Hepatocyte (in vitro differentiated cells): ENCODE results near the gene BLM. TPM values are rescaled to one million over a fixed set of nuclear protein-coding genes. Genes with fewer than 3 reads are reported as not detected.

Source experiments
- DNase-seq: peaks from one replicate; pipeline ENCODE4 v3.0.0-alpha.2; 2016; ENCODE audit warnings: low spot score
- H2AFZ ChIP-seq: fragments of 200-600 bp; sonication (generic); 2 replicates; pipeline ENCODE4 v1.6.0; 2016; ENCODE audit warnings: antibody characterized with exemption, mild to moderate bottlenecking
- H3K27ac ChIP-seq: fragments of 200-600 bp; sonication (generic); 2 replicates; pipeline ENCODE4 v1.5.1; 2016; ENCODE audit warnings: mild to moderate bottlenecking
- H3K27me3 ChIP-seq: fragments of 200-600 bp; sonication (generic); 2 replicates; pipeline ENCODE4 v1.6.1; 2016
- H3K36me3 ChIP-seq: fragments of 200-600 bp; sonication (generic); replicated peaks from 2 replicates; pipeline ENCODE4 v1.5.1; 2016; ENCODE audit warnings: low read depth; ENCODE audit not compliant: insufficient read depth
- H3K4me1 ChIP-seq: fragments of 200-600 bp; sonication (generic); 2 replicates; pipeline ENCODE4 v1.5.1; 2016; ENCODE audit warnings: mild to moderate bottlenecking, moderate library complexity; ENCODE audit not compliant: insufficient read depth
- H3K4me2 ChIP-seq: fragments of 200-600 bp; sonication (generic); 2 replicates; pipeline ENCODE4 v1.6.0; 2016
- H3K4me3 ChIP-seq: fragments of 200-600 bp; sonication (generic); 2 replicates; pipeline ENCODE4 v1.5.1; 2016; ENCODE audit warnings: mild to moderate bottlenecking
- H3K79me2 ChIP-seq: fragments of 200-600 bp; sonication (generic); 2 replicates; pipeline ENCODE4 v1.6.0; 2017; ENCODE audit warnings: mild to moderate bottlenecking
- H3K9me2 ChIP-seq: fragments of 200-600 bp; sonication (generic); replicated peaks from 2 replicates; pipeline ENCODE4 v1.6.0; 2017; ENCODE audit warnings: mild to moderate bottlenecking; ENCODE audit not compliant: insufficient read depth
- H3K9me3 ChIP-seq: fragments of 200-600 bp; sonication (generic); 2 replicates; pipeline ENCODE4 v1.5.1; 2016; ENCODE audit warnings: low read depth, mild to moderate bottlenecking
- H4K20me1 ChIP-seq: fragments of 200-600 bp; sonication (generic); 2 replicates; pipeline ENCODE4 v1.6.0; 2016; ENCODE audit warnings: mild to moderate bottlenecking; ENCODE audit not compliant: insufficient read depth, poor library complexity, severe bottlenecking
- EZH2 ChIP-seq: fragments of 200-600 bp; sonication (generic); IDR thresholded peaks from 2 replicates; pipeline ENCODE4 v1.6.1; 2016; ENCODE audit warnings: antibody characterized with exemption, mild to moderate bottlenecking, borderline replicate concordance
- EZH2phosphoT487 ChIP-seq: fragments of 200-600 bp; sonication (generic); IDR thresholded peaks from one replicate; pipeline ENCODE4 v1.6.1; 2018; ENCODE audit warnings: antibody characterized with exemption, mild to moderate bottlenecking, low read depth, moderate library complexity; ENCODE audit not compliant: unreplicated experiment, severe bottlenecking
- WGBS: methylation state at CpG from one replicate; pipeline ENCODE4 v1.1.6; 2016; ENCODE audit warnings: low lambda C conversion rate; ENCODE audit errors: missing lambda C conversion rate; 5-methylcytosine and 5-hydroxymethylcytosine counted together
- polyA plus RNA-seq: library from polyadenylated mRNA; unstranded; fragments of >200 nt; fragmentation: Nextera tagmentation; extraction: Ambion mirVana; gene quantifications from 2 replicates; pipeline ENCODE4 v1.2.1, GENCODE V29; 2016
- total RNA-seq: library from RNA; depleted of rRNA; stranded (reverse); fragments of >200 nt; gene quantifications from 2 replicates; pipeline ENCODE4 v1.2.3, GENCODE V29; 2014
- TF ChIP-seq, protein P1 (sequence below): fragments of 200-600 bp; sonication (generic); IDR thresholded peaks from 2 replicates; pipeline ENCODE4 v1.5.1; 2016; ENCODE audit warnings: antibody characterized with exemption, mild to moderate bottlenecking; ENCODE audit not compliant: poor library complexity

Gene BLM
- total and polyA plus RNA-seq, 2 experiments from 2014 or later = 1.7 to 3.5 TPM

DNA sequence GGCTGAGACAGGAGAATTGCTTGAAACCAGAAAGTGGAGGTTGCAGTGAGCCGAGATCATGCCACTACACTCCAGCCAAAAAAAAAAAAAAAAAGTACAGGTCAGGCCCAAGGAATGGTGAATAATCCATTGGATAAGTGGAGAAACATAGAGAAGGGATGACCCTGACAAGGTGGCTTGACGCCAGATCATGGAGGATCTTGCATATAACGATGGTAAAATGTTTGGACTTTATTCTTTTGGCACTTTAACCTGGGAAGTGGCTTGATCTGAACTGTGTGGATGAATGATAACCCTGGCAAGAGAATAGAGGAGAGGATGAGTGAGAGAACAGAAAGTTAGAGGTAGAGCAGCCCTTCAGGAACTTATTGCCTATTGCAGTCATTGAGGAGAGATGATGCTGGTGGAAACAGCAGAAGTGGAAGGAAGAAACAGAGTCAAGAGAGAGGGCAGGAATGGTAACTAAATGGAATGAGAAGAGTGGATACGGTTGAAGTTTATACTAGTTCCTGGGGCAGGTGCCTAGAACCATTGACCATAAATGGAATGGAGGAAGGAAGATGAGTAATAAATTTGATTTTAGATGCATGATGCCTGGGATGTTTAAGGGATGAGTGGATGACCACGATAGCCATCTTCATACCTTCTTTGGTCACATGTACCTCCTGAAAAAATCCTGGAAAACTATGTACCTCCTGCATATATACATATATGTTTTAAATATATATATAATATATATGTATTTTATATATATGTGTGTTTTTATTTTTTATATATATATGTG, 57.8 kb downstream of the BLM start:
- Histone ChIP-seq H3K27me3 (no peaks in the 10 kb centered on the region), H3K4me1 (no peaks in the 10 kb centered on the region), H3K4me3 (no peak overlapping the region), H3K27ac (no peak overlapping the region), H4K20me1 (no peaks in the 10 kb centered on the region), H3K9me2 (no peaks in the 10 kb centered on the region), H3K79me2 (no peaks in the 10 kb centered on the region), H2AFZ (no peak overlapping the region), H3K36me3 (no peaks in the 10 kb centered on the region), H3K4me2 (no peak overlapping the region), H3K9me3 (no peaks in the 10 kb centered on the region)
- 97% methylated on average over 5 of the region's 5 CpGs for WGBS
- no peak for TF ChIP-seq EZH2phosphoT487
- TF ChIP-seq EZH2 = no peak
- TF ChIP-seq, protein P1, sequence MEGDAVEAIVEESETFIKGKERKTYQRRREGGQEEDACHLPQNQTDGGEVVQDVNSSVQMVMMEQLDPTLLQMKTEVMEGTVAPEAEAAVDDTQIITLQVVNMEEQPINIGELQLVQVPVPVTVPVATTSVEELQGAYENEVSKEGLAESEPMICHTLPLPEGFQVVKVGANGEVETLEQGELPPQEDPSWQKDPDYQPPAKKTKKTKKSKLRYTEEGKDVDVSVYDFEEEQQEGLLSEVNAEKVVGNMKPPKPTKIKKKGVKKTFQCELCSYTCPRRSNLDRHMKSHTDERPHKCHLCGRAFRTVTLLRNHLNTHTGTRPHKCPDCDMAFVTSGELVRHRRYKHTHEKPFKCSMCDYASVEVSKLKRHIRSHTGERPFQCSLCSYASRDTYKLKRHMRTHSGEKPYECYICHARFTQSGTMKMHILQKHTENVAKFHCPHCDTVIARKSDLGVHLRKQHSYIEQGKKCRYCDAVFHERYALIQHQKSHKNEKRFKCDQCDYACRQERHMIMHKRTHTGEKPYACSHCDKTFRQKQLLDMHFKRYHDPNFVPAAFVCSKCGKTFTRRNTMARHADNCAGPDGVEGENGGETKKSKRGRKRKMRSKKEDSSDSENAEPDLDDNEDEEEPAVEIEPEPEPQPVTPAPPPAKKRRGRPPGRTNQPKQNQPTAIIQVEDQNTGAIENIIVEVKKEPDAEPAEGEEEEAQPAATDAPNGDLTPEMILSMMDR = no peak
- DNase-seq = no peak

DNA sequence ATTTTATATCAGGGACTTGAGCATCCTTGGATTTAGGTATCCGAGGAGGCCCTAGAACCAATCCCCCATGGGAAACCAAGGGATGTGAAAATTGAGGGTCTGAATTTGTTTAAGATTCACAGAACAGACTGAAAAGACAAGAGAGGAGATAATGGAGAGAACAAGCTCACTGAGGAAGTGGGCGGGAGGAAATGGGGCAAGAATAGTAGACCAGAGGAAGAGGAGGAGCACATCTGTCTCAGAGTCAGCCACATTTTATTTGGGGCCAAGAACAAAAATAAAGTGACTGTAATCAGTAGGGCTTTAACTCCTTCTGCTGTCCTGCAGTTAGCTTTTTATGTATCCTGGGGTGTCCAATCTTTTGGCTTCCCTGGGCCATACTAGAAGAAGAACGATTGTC, 63.8 kb downstream of the BLM start:
- Histone ChIP-seq H3K9me2 (no peaks in the 10 kb centered on the region), H3K27me3 (no peaks in the 10 kb centered on the region), H4K20me1 (no peaks in the 10 kb centered on the region), H3K4me3 (no peak overlapping the region), H3K36me3 (no peaks in the 10 kb centered on the region), H3K9me3 (no peaks in the 10 kb centered on the region), H2AFZ (no peak overlapping the region), H3K27ac (no peak overlapping the region), H3K79me2 (no peaks in the 10 kb centered on the region), H3K4me1 (no peaks in the 10 kb centered on the region), H3K4me2 (no peak overlapping the region)
- WGBS = 97% methylated on average over 3 of the region's 3 CpGs
- no peak for DNase-seq
- TF ChIP-seq, protein P1 = no peak
- TF ChIP-seq EZH2phosphoT487 = no peak
- no peak for TF ChIP-seq EZH2

DNA sequence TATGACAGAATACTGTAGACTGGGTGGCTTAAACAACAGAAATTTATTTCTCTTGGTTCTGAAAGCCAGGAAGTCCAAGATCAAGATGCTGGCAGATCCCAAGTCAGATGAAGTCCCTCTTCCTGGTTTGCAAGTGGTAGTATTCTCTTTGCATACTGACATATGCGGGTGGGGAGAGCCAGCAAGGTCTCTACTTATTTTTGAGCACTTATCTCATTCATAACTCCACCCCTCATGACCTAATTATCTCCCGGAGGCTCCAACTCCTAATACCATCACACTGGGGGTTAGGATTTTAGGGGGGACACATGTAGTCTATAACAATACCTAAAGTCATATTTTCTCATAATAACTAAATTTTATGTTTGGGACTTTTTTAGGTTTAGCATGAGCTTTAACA, 65.3 kb downstream of the BLM start:
- Histone ChIP-seq H3K4me1 (no peaks in the 10 kb centered on the region), H4K20me1 (no peaks in the 10 kb centered on the region), H3K79me2 (no peaks in the 10 kb centered on the region), H2AFZ (no peak overlapping the region), H3K4me2 (no peak overlapping the region), H3K9me2 (no peaks in the 10 kb centered on the region), H3K27me3 (no peaks in the 10 kb centered on the region), H3K9me3 (no peaks in the 10 kb centered on the region), H3K27ac (no peak overlapping the region), H3K36me3 (no peaks in the 10 kb centered on the region), H3K4me3 (no peak overlapping the region)
- whole genome bisulfite sequencing = 79% methylated on average over 2 of the region's 2 CpGs
- TF ChIP-seq EZH2 (no peak), EZH2phosphoT487 (no peak)
- TF ChIP-seq, protein P1 = no peak
- DNase-seq = no peak
